GM12873 (cell line): ENCODE measurements around the gene CHKB.
A peak's percentile ranks its signal among the peaks of the same experiment; 100 is the strongest.

Source experiments
- TF ChIP-seq, protein P1 (sequence below): IDR thresholded peaks from 2 replicates; pipeline ENCODE4 v1.5.1; 2012; ENCODE audit warnings: low read depth, mild to moderate bottlenecking, moderate library complexity, low read length, control low read depth; ENCODE audit not compliant: insufficient read depth; ENCODE audit errors: missing control alignments

The CHKB gene, protein sequence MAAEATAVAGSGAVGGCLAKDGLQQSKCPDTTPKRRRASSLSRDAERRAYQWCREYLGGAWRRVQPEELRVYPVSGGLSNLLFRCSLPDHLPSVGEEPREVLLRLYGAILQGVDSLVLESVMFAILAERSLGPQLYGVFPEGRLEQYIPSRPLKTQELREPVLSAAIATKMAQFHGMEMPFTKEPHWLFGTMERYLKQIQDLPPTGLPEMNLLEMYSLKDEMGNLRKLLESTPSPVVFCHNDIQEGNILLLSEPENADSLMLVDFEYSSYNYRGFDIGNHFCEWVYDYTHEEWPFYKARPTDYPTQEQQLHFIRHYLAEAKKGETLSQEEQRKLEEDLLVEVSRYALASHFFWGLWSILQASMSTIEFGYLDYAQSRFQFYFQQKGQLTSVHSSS

DNA sequence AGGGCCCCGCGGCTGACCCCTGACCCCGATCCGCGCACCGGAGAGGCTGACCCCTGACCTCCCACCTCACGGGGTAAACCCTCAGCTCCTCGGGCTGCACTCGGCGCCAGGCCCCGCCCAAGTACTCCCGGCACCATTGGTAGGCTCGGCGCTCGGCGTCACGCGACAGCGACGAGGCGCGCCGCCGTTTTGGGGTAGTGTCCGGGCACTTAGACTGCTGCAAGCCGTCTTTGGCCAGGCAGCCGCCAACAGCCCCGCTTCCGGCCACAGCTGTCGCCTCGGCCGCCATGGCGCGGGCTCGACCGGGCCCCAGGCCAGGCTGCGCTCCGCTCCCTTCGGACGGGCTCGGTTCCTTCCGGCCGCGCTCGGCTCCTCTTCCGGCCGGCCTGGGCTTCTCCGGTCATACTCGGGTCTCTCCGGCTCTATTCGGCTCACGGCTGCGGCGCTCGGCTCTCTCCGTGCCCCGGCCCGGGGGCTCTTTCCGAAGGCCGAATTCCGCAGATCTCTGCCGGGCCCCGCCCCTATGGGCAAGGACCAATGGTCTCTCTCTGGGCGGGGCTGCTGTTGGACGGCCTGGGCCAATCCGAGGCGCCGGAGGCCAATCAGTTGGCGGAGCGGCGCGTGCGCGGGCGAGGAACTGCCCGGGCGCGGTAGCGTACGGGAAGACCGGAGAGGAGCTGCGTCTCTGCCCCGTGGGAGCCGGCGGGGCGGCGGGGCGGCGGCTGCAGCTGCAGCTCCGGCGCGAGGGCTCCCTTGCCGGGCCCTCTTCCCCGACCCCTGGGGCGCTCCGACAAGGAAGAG is at the start of gene CHKB:
Gene CHKB, minus strand, starts transcription at position 357 of the 801 bp plus-strand sequence. Its CDS starts 68 bp downstream, at position 289.
- TF ChIP-seq, protein P1, sequence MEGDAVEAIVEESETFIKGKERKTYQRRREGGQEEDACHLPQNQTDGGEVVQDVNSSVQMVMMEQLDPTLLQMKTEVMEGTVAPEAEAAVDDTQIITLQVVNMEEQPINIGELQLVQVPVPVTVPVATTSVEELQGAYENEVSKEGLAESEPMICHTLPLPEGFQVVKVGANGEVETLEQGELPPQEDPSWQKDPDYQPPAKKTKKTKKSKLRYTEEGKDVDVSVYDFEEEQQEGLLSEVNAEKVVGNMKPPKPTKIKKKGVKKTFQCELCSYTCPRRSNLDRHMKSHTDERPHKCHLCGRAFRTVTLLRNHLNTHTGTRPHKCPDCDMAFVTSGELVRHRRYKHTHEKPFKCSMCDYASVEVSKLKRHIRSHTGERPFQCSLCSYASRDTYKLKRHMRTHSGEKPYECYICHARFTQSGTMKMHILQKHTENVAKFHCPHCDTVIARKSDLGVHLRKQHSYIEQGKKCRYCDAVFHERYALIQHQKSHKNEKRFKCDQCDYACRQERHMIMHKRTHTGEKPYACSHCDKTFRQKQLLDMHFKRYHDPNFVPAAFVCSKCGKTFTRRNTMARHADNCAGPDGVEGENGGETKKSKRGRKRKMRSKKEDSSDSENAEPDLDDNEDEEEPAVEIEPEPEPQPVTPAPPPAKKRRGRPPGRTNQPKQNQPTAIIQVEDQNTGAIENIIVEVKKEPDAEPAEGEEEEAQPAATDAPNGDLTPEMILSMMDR, result no peak

GRCh38 chr22:50630376-50630775 is 47.7 kb upstream of the CHKB start:
- TF ChIP-seq, protein P1, result no peak

- TF ChIP-seq, protein P1, result no peak
Measured at GRCh38 chr22:50628543-50629134, 46.0 kb upstream of the CHKB start.

GRCh38 chr22:50627642-50628542 is 45.2 kb upstream of the CHKB start, which contains the start of gene ARSA:
Gene ARSA, minus strand, starts transcription at chr22:50628152. Its CDS starts 373 bp downstream, at chr22:50627779.
- TF ChIP-seq, protein P1, result peak; percentile 36

- TF ChIP-seq, protein P1, result no peak
Measured at GRCh38 chr22:50626850-50627641, 44.4 kb upstream of the CHKB start.

DNA sequence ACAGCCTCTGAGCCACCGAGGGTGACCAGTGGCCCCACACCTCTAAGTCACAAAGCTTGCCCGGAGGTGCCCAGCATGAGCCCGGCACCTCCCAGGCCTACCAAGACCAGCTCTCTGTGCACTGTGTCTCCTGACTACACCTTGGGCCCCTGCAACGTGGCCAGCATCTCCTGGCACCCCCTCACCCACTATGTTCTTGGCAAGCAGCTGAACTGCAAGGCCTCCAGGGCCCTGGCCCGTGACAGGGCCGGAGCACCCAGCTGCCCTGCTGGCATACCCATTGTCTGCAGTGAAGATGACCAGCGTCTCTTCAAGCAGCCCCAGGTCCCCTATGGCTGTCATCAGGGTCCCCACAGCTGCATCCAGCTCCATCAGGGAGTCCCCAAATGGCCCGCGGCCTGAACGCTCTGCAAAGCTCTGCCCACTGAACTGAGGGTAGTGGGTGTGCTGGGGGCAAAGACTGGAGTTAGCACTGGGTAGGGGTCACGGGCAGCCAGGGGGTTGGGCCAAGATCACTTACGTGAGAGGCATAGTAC is 43.7 kb upstream of the CHKB start:
- TF ChIP-seq, protein P1, result peak; percentile 29
